HepG2 (cell line): ENCODE results near the gene LTB4R2. TPM values are rescaled to one million over a fixed set of nuclear protein-coding genes. Genes with fewer than 3 reads are reported as not detected.
A peak's percentile ranks its signal among the peaks of the same experiment; 100 is the strongest.

Experiments used
- ELF1 ChIP-seq: sonication (generic); formaldehyde crosslinking; IDR thresholded peaks from 2 replicates; pipeline ENCODE4 v1.4.0; 2020; ENCODE audit warnings: missing genetic modification reagents
- EP300 ChIP-seq, 3 experiments: sonication (generic) in 1 of 3; formaldehyde crosslinking in 1 of 3; IDR thresholded peaks; 2 replicates each; pipeline versions ENCODE4 v1.5.1 to v1.6.1; 2011 to 2020; ENCODE audit warnings: low read depth in 2 of 3, low read length in 2 of 3, borderline replicate concordance in 1 of 3, improper control_type of control experiment in 1 of 3, mild to moderate bottlenecking in 1 of 3, missing genetic modification reagents in 1 of 3, moderate library complexity in 1 of 3
- ESRRA ChIP-seq: sonication (generic); formaldehyde crosslinking; IDR thresholded peaks from 2 replicates; pipeline ENCODE4 v1.5.1; 2020; ENCODE audit warnings: mild to moderate bottlenecking, low read depth, missing genetic modification reagents
- LCORL ChIP-seq, 2 experiments: fragments of 450-650 bp in 1 of 2; sonication (generic) in 1 of 2; formaldehyde crosslinking in 1 of 2; IDR thresholded peaks; 2 replicates each; pipeline versions ENCODE4 v1.5.0 to v1.6.1; 2017 to 2020; ENCODE audit warnings: antibody characterized with exemption in 1 of 2, missing genetic modification reagents in 1 of 2
- MATR3 ChIP-seq: sonication (generic); formaldehyde crosslinking; IDR thresholded peaks from 2 replicates; pipeline ENCODE4 v1.4.0; 2020; ENCODE audit warnings: missing genetic modification reagents
- MIER2 ChIP-seq: IDR thresholded peaks from 2 replicates; pipeline ENCODE4 v1.6.1; 2016; ENCODE audit warnings: missing biosample characterization, missing genetic modification reagents
- MIER3 ChIP-seq: IDR thresholded peaks from 2 replicates; pipeline ENCODE4 v1.6.1; 2016; ENCODE audit warnings: missing compliant biosample characterization, borderline replicate concordance
- NAIF1 ChIP-seq: sonication (generic); formaldehyde crosslinking; IDR thresholded peaks from 2 replicates; pipeline ENCODE4 v1.5.0; 2020; ENCODE audit warnings: mild to moderate bottlenecking, missing genetic modification reagents, borderline replicate concordance
- PPARG ChIP-seq: conservative IDR thresholded peaks from 2 replicates; pipeline ENCODE4 v1.6.1; 2016; ENCODE audit warnings: missing biosample characterization, missing genetic modification reagents
- RBFOX2 ChIP-seq: fragments of 200-400 bp; formaldehyde crosslinking; IDR thresholded peaks from 2 replicates; pipeline ENCODE4 v1.6.1; 2017; ENCODE audit warnings: low read depth, mild to moderate bottlenecking, low read length
- RXRB ChIP-seq: IDR thresholded peaks from 2 replicates; pipeline ENCODE4 v1.6.1; 2016; ENCODE audit warnings: borderline replicate concordance, missing genetic modification reagents, missing compliant biosample characterization
- SALL1 ChIP-seq: sonication (generic); formaldehyde crosslinking; IDR thresholded peaks from 2 replicates; pipeline ENCODE4 v1.8.0; 2022; ENCODE audit warnings: mild to moderate bottlenecking, missing genetic modification reagents
- TAF1 ChIP-seq: sonication (generic); formaldehyde crosslinking; IDR thresholded peaks from 2 replicates; pipeline ENCODE4 v1.4.0; 2020; ENCODE audit warnings: missing genetic modification reagents
- THAP11 ChIP-seq: IDR thresholded peaks from 2 replicates; pipeline ENCODE4 v1.6.1; 2016; ENCODE audit warnings: missing biosample characterization, missing genetic modification reagents
- XRCC5 ChIP-seq: fragments of 200-400 bp; formaldehyde crosslinking; optimal IDR thresholded peaks from 2 replicates; pipeline ENCODE3; 2017; ENCODE audit warnings: mild to moderate bottlenecking, low read length
- ZBTB1 ChIP-seq: sonication (generic); formaldehyde crosslinking; IDR thresholded peaks from 2 replicates; pipeline ENCODE4 v1.4.0; 2020; ENCODE audit warnings: missing genetic modification reagents, borderline replicate concordance
- ZFY ChIP-seq: sonication (generic); formaldehyde crosslinking; IDR thresholded peaks from 2 replicates; pipeline ENCODE4 v1.4.0; 2020; ENCODE audit warnings: missing genetic modification reagents
- ZNF598 ChIP-seq: sonication (generic); formaldehyde crosslinking; IDR thresholded peaks from 2 replicates; pipeline ENCODE4 v1.5.1; 2020; ENCODE audit warnings: mild to moderate bottlenecking, missing genetic modification reagents, borderline replicate concordance
- ZNF775 ChIP-seq: sonication (generic); formaldehyde crosslinking; IDR thresholded peaks from 2 replicates; pipeline ENCODE4 v1.4.0; 2020; ENCODE audit warnings: missing genetic modification reagents, mild to moderate bottlenecking, moderate library complexity, borderline replicate concordance
- ZSCAN25 ChIP-seq: sonication (generic); formaldehyde crosslinking; IDR thresholded peaks from 2 replicates; pipeline ENCODE4 v1.8.0; 2022; ENCODE audit warnings: mild to moderate bottlenecking, missing genetic modification reagents
- polyA plus RNA-seq, 8 experiments: library from polyadenylated mRNA; depleted of rRNA in 3 of 8; stranded (reverse) in 7 of 8; unstranded in 1 of 8; fragments of >200 nt; fragmentation: Illumina TruSeq in 4 of 8; extraction: Trizol in 4 of 8; gene quantifications; 2 replicates each; pipeline versions ENCODE4 v1.2.1 to v1.2.3, GENCODE V29; 2011 to 2016; ENCODE audit warnings: low read depth in 4 of 8, missing spikeins in 1 of 8, mixed read lengths in 1 of 8; ENCODE audit not compliant: insufficient read depth in 1 of 8
- total RNA-seq, 5 experiments: library from RNA; depleted of rRNA; stranded (reverse); fragments of >200 nt; fragmentation: Illumina TruSeq; extraction: Trizol; gene quantifications; 2 replicates each; pipeline ENCODE4 v1.2.3, GENCODE V29; 2016; ENCODE audit warnings: low read depth in 1 of 5
- TF ChIP-seq, protein P1 (sequence below): IDR thresholded peaks from 2 replicates; pipeline ENCODE4 v1.6.1; 2018; ENCODE audit warnings: missing genetic modification reagents
- TF ChIP-seq, protein P2 (sequence below): sonication (generic); formaldehyde crosslinking; IDR thresholded peaks from 2 replicates; pipeline ENCODE4 v1.5.1; 2020; ENCODE audit warnings: mild to moderate bottlenecking, moderate library complexity, missing genetic modification reagents
- TF ChIP-seq, protein P3 (sequence below), 2 experiments: sonication (generic) in 1 of 2; formaldehyde crosslinking in 1 of 2; IDR thresholded peaks; 2 replicates each; pipeline versions ENCODE4 v1.4.0 to v1.6.1; 2018 to 2020; ENCODE audit warnings: missing genetic modification reagents in 2 of 2, borderline replicate concordance in 1 of 2, low read depth in 1 of 2, mild to moderate bottlenecking in 1 of 2, missing biosample characterization in 1 of 2

LTB4R2 gene
- total and polyA plus RNA-seq, 2 of the 13 experiments (the other 11 are each of a cell fraction or from before 2014, with no cell fraction given) = 3.9 to 6.9 TPM

DNA sequence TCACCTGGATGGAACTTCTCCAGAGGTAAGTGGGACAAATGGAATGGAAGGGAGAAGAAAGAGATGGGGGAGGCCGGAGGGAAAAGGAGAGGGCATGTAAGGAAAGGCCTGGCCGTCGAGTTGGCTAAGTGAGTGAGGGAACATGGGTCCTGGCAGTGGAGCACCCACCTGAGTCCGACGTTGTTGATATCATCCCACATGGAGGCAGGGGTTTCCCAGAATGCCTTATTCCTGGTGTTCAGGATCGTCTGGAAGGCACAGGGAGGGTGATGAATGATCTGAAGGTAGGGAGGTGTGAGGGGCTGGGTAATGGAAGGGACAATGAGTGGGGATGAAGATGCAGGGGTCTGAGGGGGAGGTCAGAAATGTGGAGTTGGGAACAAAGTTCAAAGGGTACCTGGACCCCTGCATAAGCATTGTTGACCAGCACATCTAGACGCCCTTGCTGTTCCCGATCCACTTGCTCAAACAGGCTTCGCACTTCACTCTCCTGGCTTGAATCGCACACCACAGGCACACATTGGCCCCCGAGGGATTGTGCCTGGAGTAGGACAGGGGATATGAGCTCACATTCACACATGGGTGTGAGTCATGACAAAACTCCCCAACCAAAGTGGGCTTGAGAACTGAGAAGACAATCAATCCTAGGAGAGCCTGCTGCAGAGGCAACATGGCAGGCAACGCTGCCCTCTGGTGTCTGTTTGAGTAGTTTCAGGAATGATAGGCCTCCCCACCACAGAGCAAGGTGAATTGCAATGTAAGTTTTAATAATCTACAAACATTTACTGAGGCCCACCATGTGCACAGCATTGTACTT is 13.4 kb upstream of the LTB4R2 start (continued):
- TF ChIP-seq, protein P1, sequence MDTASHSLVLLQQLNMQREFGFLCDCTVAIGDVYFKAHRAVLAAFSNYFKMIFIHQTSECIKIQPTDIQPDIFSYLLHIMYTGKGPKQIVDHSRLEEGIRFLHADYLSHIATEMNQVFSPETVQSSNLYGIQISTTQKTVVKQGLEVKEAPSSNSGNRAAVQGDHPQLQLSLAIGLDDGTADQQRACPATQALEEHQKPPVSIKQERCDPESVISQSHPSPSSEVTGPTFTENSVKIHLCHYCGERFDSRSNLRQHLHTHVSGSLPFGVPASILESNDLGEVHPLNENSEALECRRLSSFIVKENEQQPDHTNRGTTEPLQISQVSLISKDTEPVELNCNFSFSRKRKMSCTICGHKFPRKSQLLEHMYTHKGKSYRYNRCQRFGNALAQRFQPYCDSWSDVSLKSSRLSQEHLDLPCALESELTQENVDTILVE = peak; percentile 76; the same call in 1 of the 2 replicates
- TF ChIP-seq MATR3 = 0 out of 2 replicates have a peak, but pooled peaks have one; percentile 83
- no peak for TF ChIP-seq LCORL (IDR thresholded peaks at IDR 0.05)
- peak; percentile 49; the same call in 1 of the 2 replicates for TF ChIP-seq LCORL (CRISPR knock-in tag; IDR thresholded peaks at IDR 0.05)
- TF ChIP-seq TAF1 (CRISPR knock-in tag) = 0 out of 2 replicates have a peak, but pooled peaks have one; percentile 27
- 0 out of 2 replicates have a peak, but pooled peaks have one; percentile 36 for TF ChIP-seq RBFOX2
- 0 out of 2 replicates have a peak, but pooled peaks have one; percentile 52 for TF ChIP-seq ELF1 (CRISPR knock-in tag)
- TF ChIP-seq SALL1 (CRISPR knock-in tag) = peak; percentile 80
- TF ChIP-seq, protein P2, sequence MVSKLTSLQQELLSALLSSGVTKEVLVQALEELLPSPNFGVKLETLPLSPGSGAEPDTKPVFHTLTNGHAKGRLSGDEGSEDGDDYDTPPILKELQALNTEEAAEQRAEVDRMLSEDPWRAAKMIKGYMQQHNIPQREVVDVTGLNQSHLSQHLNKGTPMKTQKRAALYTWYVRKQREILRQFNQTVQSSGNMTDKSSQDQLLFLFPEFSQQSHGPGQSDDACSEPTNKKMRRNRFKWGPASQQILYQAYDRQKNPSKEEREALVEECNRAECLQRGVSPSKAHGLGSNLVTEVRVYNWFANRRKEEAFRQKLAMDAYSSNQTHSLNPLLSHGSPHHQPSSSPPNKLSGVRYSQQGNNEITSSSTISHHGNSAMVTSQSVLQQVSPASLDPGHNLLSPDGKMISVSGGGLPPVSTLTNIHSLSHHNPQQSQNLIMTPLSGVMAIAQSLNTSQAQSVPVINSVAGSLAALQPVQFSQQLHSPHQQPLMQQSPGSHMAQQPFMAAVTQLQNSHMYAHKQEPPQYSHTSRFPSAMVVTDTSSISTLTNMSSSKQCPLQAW (CRISPR knock-in tag) = peak; percentile 76
- peak; percentile 55; the same call in 1 of the 2 replicates for TF ChIP-seq ESRRA (CRISPR knock-in tag)
- TF ChIP-seq MIER2 = peak; percentile 85
- TF ChIP-seq ZSCAN25 (CRISPR knock-in tag) = peak; percentile 61
- no peak for TF ChIP-seq NAIF1 (CRISPR knock-in tag)
- peak; percentile 76; the same call in 1 of the 2 replicates for TF ChIP-seq MIER3 (CRISPR knock-in tag)
- TF ChIP-seq RXRB (CRISPR knock-in tag) = peak; percentile 68; the same call in 1 of the 2 replicates
- TF ChIP-seq, protein P3, sequence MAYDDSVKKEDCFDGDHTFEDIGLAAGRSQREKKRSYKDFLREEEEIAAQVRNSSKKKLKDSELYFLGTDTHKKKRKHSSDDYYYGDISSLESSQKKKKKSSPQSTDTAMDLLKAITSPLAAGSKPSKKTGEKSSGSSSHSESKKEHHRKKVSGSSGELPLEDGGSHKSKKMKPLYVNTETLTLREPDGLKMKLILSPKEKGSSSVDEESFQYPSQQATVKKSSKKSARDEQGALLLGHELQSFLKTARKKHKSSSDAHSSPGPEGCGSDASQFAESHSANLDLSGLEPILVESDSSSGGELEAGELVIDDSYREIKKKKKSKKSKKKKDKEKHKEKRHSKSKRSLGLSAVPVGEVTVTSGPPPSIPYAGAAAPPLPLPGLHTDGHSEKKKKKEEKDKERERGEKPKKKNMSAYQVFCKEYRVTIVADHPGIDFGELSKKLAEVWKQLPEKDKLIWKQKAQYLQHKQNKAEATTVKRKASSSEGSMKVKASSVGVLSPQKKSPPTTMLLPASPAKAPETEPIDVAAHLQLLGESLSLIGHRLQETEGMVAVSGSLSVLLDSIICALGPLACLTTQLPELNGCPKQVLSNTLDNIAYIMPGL (CRISPR knock-in tag; IDR thresholded peaks at IDR 0.05; ENCODE audit: borderline replicate concordance in 1 of 2, low read depth in 1 of 2) = peak; percentile 68 to 90
- no peak for TF ChIP-seq EP300 (IDR thresholded peaks at IDR 0.05; ENCODE audit: low read depth in 2 of 2, low read length in 2 of 2)
- 0 out of 2 replicates have a peak, but pooled peaks have one; percentile 3 for TF ChIP-seq EP300 (CRISPR knock-in tag; IDR thresholded peaks at IDR 0.05; ENCODE audit: borderline replicate concordance)
- TF ChIP-seq ZBTB1 (CRISPR knock-in tag) = 0 out of 2 replicates have a peak, but pooled peaks have one; percentile 22
- TF ChIP-seq ZFY (CRISPR knock-in tag) = peak; percentile 43; the same call in 1 of the 2 replicates
- peak; percentile 92 for TF ChIP-seq XRCC5
- peak; percentile 80; the same call in 1 of the 2 replicates for TF ChIP-seq ZNF598 (CRISPR knock-in tag)
- no peak for TF ChIP-seq ZNF775 (CRISPR knock-in tag)
- peak; percentile 62; the same call in 1 of the 2 replicates for TF ChIP-seq THAP11
- peak; percentile 57; the same call in 1 of the 2 replicates for TF ChIP-seq PPARG
